Measurements from ENCODE around the gene C11orf16.
"Not testable (repeated sequence)": the region's sequence is repeated elsewhere in the genome, so short reads cannot be mapped to it uniquely, and the experiment has no call there.

C11orf16 gene

DNA sequence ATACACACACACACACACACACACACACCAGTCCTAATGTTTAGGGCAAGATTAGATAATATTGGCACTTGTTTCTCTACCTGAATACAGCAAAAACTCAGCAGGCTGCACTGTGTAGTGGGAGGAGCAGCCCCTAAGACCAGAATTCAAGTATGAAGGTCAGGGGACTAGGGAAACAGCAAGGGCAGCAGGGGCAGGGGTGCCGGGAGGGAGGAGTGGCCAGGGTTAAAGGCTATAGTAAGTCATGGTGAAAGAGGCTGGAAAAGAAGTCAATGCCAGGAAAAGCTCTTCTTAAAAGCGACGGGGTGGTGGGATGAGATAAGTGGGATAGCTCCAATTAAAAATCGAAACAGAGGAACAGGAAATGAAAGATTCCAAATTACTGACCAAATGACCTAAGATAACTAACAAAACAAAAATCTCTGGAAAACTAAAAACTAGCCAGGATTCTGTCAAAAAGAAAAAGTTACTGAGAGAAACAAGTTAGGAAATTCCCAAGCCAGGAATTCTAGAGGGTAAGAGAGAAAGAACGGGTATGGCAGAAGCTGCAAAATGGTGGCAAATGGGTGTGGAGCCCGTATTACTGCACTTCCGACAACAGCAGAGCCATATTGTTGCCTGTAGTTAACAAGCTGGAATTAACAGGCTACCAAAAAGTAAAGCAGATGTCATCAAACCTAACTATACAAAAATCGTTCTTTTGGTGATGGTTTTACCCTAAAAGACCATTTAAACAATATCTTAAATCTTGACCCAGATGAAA, 8.8 kb upstream of the C11orf16 start:
- Histone ChIP-seq H3K27ac (ENCODE audit: low read length) (no peak overlapping the region), H3F3A (ENCODE audit: insufficient read depth, low read length) (no peaks in the 10 kb centered on the region), H3K36me3 (replicated peaks; ENCODE audit: insufficient read depth, low read length) (no peaks in the 10 kb centered on the region), H3K4me2 (ENCODE audit: low read depth, low read length) (no peak overlapping the region), H3K9me3 (replicated peaks; ENCODE audit: insufficient read depth, low read length) (no peaks in the 10 kb centered on the region), H3K4me3 (ENCODE audit: low read length) (no peak overlapping the region), H3K79me2 (ENCODE audit: low read length) (no peaks in the 10 kb centered on the region), H2AFZ (ENCODE audit: low read length) (no peak overlapping the region), H3K27me3 (replicated peaks; ENCODE audit: insufficient read depth, low read length) (no peaks in the 10 kb centered on the region; the same call in 1 of the 2 replicates), H3K4me1 (ENCODE audit: low read length) (no peaks in the 10 kb centered on the region), H3K9ac (ENCODE audit: low read length) (no peak overlapping the region), H4K20me1 (ENCODE audit: insufficient read depth, low read length) (no peaks in the 10 kb centered on the region), H3K9me2 (replicated peaks; ENCODE audit: insufficient read depth, low read length) (no peaks in the 10 kb centered on the region)
- DNase-seq = no peak
- TF ChIP-seq EZH2 (optimal IDR thresholded peaks at IDR 0.05; ENCODE audit: low read depth, low read length) (no peak), CTCF (IDR thresholded peaks at IDR 0.05; ENCODE audit: low read length) (no peak), EZH2phosphoT487 (IDR thresholded peaks at IDR 0.05; ENCODE audit: low read length) (no peak)

DNA sequence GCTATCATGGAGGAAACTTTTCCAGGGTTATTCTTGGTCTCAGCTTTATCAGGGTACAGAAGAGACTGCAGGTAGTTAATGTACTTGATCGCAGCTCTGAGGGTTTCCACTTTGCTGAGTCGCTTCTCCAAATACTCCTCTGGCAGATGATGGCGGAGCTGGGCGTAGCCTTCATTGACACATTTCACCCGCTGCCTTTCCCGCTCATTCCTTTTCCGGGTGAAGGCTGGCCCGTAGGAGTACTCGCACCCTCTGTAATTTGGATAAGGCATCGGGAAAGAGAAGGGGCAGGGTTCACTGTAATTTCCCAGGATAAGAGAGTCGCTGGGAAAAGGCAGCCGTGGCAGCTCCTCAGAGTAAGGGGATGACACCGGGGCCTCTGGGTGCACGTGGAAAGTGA, 4.9 kb upstream of the C11orf16 start:
- no peaks in the 10 kb centered on the region for H3K9me2 ChIP-seq (replicated peaks; ENCODE audit: insufficient read depth, low read length)
- no peaks in the 10 kb centered on the region for H3K79me2 ChIP-seq (ENCODE audit: low read length)
- no peak overlapping the region for H3K9ac ChIP-seq (ENCODE audit: low read length)
- no peak overlapping the region for H2AFZ ChIP-seq (ENCODE audit: low read length)
- no peak overlapping the region for H3K27ac ChIP-seq (ENCODE audit: low read length)
- TF ChIP-seq EZH2 (optimal IDR thresholded peaks at IDR 0.05; ENCODE audit: low read depth, low read length) = no peak
- no peak for TF ChIP-seq CTCF (IDR thresholded peaks at IDR 0.05; ENCODE audit: low read length)
- no peak for TF ChIP-seq EZH2phosphoT487 (IDR thresholded peaks at IDR 0.05; ENCODE audit: low read length)
- no peaks in the 10 kb centered on the region for H3K36me3 ChIP-seq (replicated peaks; ENCODE audit: insufficient read depth, low read length)
- no peaks in the 10 kb centered on the region for H3K4me1 ChIP-seq (ENCODE audit: low read length)
- DNase-seq = no peak
- H4K20me1 ChIP-seq (ENCODE audit: insufficient read depth, low read length) = no peaks in the 10 kb centered on the region
- no peak overlapping the region for H3K4me2 ChIP-seq (ENCODE audit: low read depth, low read length)
- no peaks in the 10 kb centered on the region for H3K9me3 ChIP-seq (replicated peaks; ENCODE audit: insufficient read depth, low read length)
- no peak overlapping the region for H3K4me3 ChIP-seq (ENCODE audit: low read length)
- no peaks in the 10 kb centered on the region for H3F3A ChIP-seq (ENCODE audit: insufficient read depth, low read length)
- no peaks in the 10 kb centered on the region; the same call in 1 of the 2 replicates for H3K27me3 ChIP-seq (replicated peaks; ENCODE audit: insufficient read depth, low read length)

- H3K9ac ChIP-seq (ENCODE audit: low read length) = no peak overlapping the region
- no peaks in the 10 kb centered on the region for H3K4me1 ChIP-seq (ENCODE audit: low read length)
- no peak overlapping the region for H3K4me3 ChIP-seq (ENCODE audit: low read length)
- no peaks in the 10 kb centered on the region for H3K79me2 ChIP-seq (ENCODE audit: low read length)
- no peak for DNase-seq
- H2AFZ ChIP-seq (ENCODE audit: low read length) = no peak overlapping the region
- TF ChIP-seq EZH2 (optimal IDR thresholded peaks at IDR 0.05; ENCODE audit: low read depth, low read length) (no peak), CTCF (IDR thresholded peaks at IDR 0.05; ENCODE audit: low read length) (no peak), EZH2phosphoT487 (IDR thresholded peaks at IDR 0.05; ENCODE audit: low read length) (no peak)
- no peaks in the 10 kb centered on the region for H3K9me2 ChIP-seq (replicated peaks; ENCODE audit: insufficient read depth, low read length)
- no peaks in the 10 kb centered on the region; the same call in 1 of the 2 replicates for H3K27me3 ChIP-seq (replicated peaks; ENCODE audit: insufficient read depth, low read length)
- no peaks in the 10 kb centered on the region for H3K9me3 ChIP-seq (replicated peaks; ENCODE audit: insufficient read depth, low read length)
- H3K36me3 ChIP-seq (replicated peaks; ENCODE audit: insufficient read depth, low read length) = no peaks in the 10 kb centered on the region
- no peaks in the 10 kb centered on the region for H3F3A ChIP-seq (ENCODE audit: insufficient read depth, low read length)
- H3K4me2 ChIP-seq (ENCODE audit: low read depth, low read length) = no peak overlapping the region
- no peaks in the 10 kb centered on the region for H4K20me1 ChIP-seq (ENCODE audit: insufficient read depth, low read length)
- H3K27ac ChIP-seq (ENCODE audit: low read length) = no peak overlapping the region
Observed at GRCh38 chr11:8937159-8937558, 4.4 kb upstream of the C11orf16 start.

- not testable (repeated sequence) for H3K4me2 ChIP-seq (ENCODE audit: low read depth, low read length); H3K9me3 ChIP-seq (replicated peaks; ENCODE audit: insufficient read depth, low read length); H2AFZ ChIP-seq (ENCODE audit: low read length); H3K27me3 ChIP-seq (replicated peaks; ENCODE audit: insufficient read depth, low read length); H3K4me3 ChIP-seq (ENCODE audit: low read length); H3K36me3 ChIP-seq (replicated peaks; ENCODE audit: insufficient read depth, low read length); H3K9me2 ChIP-seq (replicated peaks; ENCODE audit: insufficient read depth, low read length); DNase-seq; H3K9ac ChIP-seq (ENCODE audit: low read length); H3K4me1 ChIP-seq (ENCODE audit: low read length); H3K79me2 ChIP-seq (ENCODE audit: low read length); H3K27ac ChIP-seq (ENCODE audit: low read length); H4K20me1 ChIP-seq (ENCODE audit: insufficient read depth, low read length); H3F3A ChIP-seq (ENCODE audit: insufficient read depth, low read length)
Observed at GRCh38 chr11:8935789-8936188, 3.0 kb upstream of the C11orf16 start.
